ENCODE data around the gene RAPGEF3. TPM values are rescaled to one million over a fixed set of nuclear protein-coding genes. Genes with fewer than 3 reads are reported as not detected.

The RAPGEF3 gene
- total and polyA plus RNA-seq, 2 of the 8 experiments (the other 6 are each of a cell fraction or from before 2014, with no cell fraction given): 5.0 to 9.4 TPM

- Histone ChIP-seq H3K56ac (replicated peaks; ENCODE audit: insufficient read length, low read depth, low read length) (no peak overlapping the region), H3K4ac (replicated peaks; ENCODE audit: insufficient read length, low read depth, low read length) (no peak overlapping the region), H3K27ac (ENCODE audit: low read depth, low read length) (no peak overlapping the region), H3K9me3 (ENCODE audit: insufficient read depth in 2 of 2, low read depth in 1 of 2, low read length in 1 of 2) (no peaks in the 10 kb centered on the region), H3K36me3 (ENCODE audit: control insufficient read depth in 2 of 4, insufficient read depth in 4 of 4, low read length in 3 of 4) (no peaks in the 10 kb centered on the region), H3K4me2 (ENCODE audit: insufficient read depth in 1 of 2, low read depth in 2 of 2, low read length in 2 of 2) (no peak overlapping the region), H3K18ac (ENCODE audit: extremely low read depth, low read length) (no peak overlapping the region), H3K4me1 (replicated peaks in 1 of 4; ENCODE audit: control insufficient read depth in 3 of 4, insufficient read depth in 4 of 4, low read length in 3 of 4) (peaks cover 3 to 19% (median 14%) of the 10 kb centered on the region in 4 experiments), H4K20me1 (replicated peaks in 1 of 2; ENCODE audit: control insufficient read depth in 1 of 2, insufficient read depth in 2 of 2, low read length in 2 of 2) (no peaks in the 10 kb centered on the region), H4K91ac (replicated peaks; ENCODE audit: insufficient read length, low read length) (no peak overlapping the region), H4K5ac (ENCODE audit: insufficient read length, low read depth, low read length) (no peak overlapping the region), H2BK5ac (ENCODE audit: low read depth, low read length) (no peak overlapping the region), H2BK20ac (ENCODE audit: low read length) (no peak overlapping the region), H3K79me2 (ENCODE audit: control insufficient read depth in 1 of 2, insufficient read depth in 2 of 2, low read length in 2 of 2) (no peaks in the 10 kb centered on the region), H3K23me2 (ENCODE audit: low read depth, low read length) (no peaks in the 10 kb centered on the region), H3K27me3 (replicated peaks in 1 of 4; ENCODE audit: control insufficient read depth in 3 of 4, extremely low read depth in 1 of 4, insufficient read depth in 3 of 4, low read length in 3 of 4) (peaks cover 0 to under 1% (median 0%) of the 10 kb centered on the region in 4 experiments; a peak in 1 of 7 replicates), H3K14ac (ENCODE audit: insufficient read length) (no peak overlapping the region), H4K8ac (ENCODE audit: extremely low read depth, insufficient read depth, low read length) (no peak overlapping the region), H2BK15ac (ENCODE audit: low read length) (no peak overlapping the region), H3K79me1 (ENCODE audit: low read depth, low read length) (no peaks in the 10 kb centered on the region), H2AFZ (ENCODE audit: low read length) (no peak overlapping the region), H3K4me3 (ENCODE audit: extremely low read depth in 1 of 4, insufficient read depth in 2 of 4, low read depth in 3 of 4, low read length in 4 of 4) (no peak overlapping the region), H3K9ac (replicated peaks in 1 of 4; ENCODE audit: extremely low read depth in 1 of 4, low read depth in 3 of 4, low read length in 3 of 4) (no peak overlapping the region), H2AK5ac (ENCODE audit: low read depth, low read length) (no peak overlapping the region), H3K23ac (ENCODE audit: insufficient read length) (no peak overlapping the region), H2BK12ac (ENCODE audit: low read depth, low read length) (no peak overlapping the region), H2BK120ac (replicated peaks; ENCODE audit: low read depth, low read length) (no peak overlapping the region)
- FAIRE-seq: no peak
- no peak for TF ChIP-seq SIN3A (conservative IDR thresholded peaks at IDR 0.05 in 1 of 2, IDR thresholded peaks at IDR 0.05 in 1 of 2; ENCODE audit: low read depth in 1 of 2, low read length in 2 of 2)
- no peak for TF ChIP-seq SAP30 (IDR thresholded peaks at IDR 0.05; ENCODE audit: insufficient read depth, insufficient replicate concordance, low read length)
- POLR2A ChIA-PET (ENCODE audit: partially characterized antibody): no interaction called here
- no peak for DNase-seq (ENCODE audit: low read depth in 1 of 2, low spot score in 2 of 2)
- WGBS, 2 experiments (ENCODE audit: extremely low coverage in 1 of 2, insufficient coverage in 1 of 2, insufficient read length in 1 of 2, insufficient replicate concordance in 2 of 2, low coverage in 1 of 2, low lambda C conversion rate in 2 of 2, missing lambda C conversion rate in 1 of 2): 94% methylated on average over 13 of the region's 17 CpGs; no CpG with 5 or more reads in 1 of the 2 experiments
- CTCF ChIA-PET (ENCODE audit: partially characterized antibody): interaction anchor here (0.7 to 64.6 kb wide), 8 partner anchors 11 to 100 kb away, joined by 3 to 2442 read pairs (median 10); partner anchors contain the start of genes HDAC7, RAPGEF3 and SLC48A1
These were observed 20.6 kb downstream of the RAPGEF3 start for GRCh38 chr12:47737936-47738594.

All from H1 (cell line).